Hematopoietic multipotent progenitor cell treated with erythropoietin and hydrocortisone succinate and interleukin-3 and kit ligand, for 15 days (in vitro differentiated cells): ENCODE measurements around the gene ZNF232.
"Not testable (repeated sequence)": the region's sequence is repeated elsewhere in the genome, so short reads cannot be mapped to it uniquely, and the experiment has no call there.

ENCODE experiments used
- DNase-seq: peaks from one replicate; pipeline ENCODE4 v3.0.0-alpha.2; 2015; ENCODE audit warnings: low spot score

ZNF232 gene

GRCh38 chr17:5097101-5097834, 14.4 kb downstream of the ZNF232 start:
- no peak for DNase-seq

DNA sequence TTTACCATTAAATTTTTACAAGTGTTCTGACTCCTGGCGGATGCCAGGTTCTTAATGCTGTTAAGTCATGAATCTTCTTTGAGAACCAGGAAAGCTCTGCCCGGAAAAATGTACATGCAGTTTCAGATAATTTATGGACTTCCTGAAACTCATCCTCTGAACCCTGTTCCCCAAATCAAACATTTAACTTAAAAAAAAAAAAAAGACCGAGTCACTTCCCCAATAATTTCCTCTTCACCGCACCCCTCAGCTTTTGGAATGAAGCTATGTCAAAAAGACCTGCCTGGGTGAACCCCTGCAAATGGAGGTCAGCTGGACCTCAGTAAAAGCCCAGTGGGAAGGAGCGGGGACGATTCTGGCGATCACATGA, 15.0 kb downstream of the ZNF232 start:
- DNase-seq, result no peak

DNA sequence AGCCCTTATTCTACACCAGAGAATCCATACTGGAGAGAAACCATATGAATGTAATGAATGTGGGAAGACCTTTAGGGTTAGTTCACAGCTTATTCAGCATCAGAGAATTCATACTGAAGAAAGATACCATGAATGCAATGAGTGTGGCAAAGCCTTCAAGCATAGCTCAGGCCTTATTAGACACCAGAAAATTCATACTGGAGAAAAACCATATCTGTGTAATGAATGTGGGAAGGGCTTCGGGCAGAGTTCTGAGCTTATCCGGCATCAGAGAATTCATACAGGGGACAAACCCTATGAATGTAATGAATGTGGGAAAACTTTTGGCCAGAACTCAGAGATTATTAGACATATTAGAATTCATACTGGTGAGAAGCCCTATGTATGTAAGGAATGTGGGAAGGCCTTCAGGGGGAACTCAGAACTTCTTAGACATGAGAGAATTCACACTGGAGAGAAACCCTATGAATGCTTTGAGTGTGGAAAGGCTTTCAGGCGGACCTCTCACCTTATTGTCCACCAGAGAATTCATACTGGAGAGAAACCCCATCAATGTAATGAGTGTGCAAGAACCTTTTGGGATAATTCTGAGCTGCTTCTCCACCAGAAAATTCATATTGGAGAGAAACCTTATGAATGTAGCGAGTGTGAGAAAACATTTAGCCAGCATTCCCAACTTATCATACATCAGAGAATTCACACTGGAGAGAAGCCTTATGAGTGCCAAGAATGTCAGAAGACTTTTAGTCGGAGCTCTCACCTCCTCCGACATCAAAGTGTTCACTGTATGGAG, 19.3 kb downstream of the ZNF232 start:
- no peak for DNase-seq

- no peak for DNase-seq
Measured at GRCh38 chr17:5080591-5080990, 31.1 kb downstream of the ZNF232 start.

DNA sequence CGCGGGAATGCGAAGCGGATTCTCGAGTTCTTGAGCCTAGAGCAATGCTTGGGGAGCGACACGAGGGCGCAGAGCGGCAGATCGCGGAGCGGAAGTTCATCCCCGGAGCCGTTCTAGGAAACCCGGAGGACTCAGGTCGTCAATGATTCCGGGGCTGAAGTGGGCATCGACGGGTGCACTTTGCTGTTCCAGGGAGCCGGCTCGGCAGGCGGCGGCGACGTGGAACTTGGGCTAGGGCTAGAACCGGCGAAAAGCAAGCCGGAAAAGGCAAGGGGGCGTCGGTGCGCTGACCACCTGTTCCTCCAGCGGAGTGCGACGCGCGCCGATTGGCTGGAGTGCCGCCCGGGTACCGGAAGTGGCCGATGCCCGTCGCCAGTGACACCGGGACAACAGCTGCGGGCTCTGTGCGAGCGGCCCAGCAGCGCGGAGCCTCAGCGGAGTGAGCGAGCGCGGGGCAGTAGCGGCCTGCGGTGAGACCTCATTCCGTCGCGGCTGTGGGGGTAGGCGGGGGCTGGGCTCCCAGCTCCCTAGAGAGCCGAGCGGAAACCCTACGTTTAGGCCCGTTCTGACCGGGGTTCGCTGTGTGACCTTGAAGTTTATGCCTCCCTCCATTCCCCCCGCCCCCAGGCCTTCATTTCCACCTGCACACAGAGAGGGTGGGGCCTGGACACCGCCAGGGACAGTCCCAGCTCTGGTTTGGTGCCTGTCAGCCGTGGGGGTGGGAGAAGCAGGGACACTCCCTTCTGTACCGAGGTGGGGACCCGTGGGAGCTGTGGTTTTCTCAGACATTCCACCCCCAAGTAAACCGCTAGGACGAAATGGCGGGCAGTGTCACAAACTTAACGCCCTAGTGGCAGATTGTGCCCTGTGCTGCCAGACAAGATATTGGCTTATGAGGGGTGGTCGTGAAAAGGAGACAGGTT, 33.3 kb downstream of the ZNF232 start, which contains the start of gene ZFP3:
TSS of gene ZFP3 (plus strand) at position 362 of the 923 bp plus-strand sequence. CDS start 13,038 bp downstream, outside the sequence.
- no peak for DNase-seq

DNA sequence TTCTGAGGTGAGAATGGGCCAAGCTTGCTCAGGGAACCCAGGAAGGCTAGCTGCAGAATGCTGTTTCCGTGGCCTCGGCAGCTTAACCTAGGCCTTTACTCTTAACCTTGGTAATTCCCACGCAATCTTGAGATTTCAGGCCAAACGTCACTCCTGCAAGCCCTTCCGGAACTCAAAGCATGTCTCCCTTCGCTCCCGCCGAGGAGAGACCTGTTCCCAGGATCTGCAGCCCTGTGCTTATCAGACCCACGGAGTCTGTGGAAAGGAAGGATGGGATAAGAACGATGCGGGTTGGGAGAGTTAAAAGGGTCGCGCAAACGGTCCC, 33.9 kb downstream of the ZNF232 start:
- no peak for DNase-seq

DNA sequence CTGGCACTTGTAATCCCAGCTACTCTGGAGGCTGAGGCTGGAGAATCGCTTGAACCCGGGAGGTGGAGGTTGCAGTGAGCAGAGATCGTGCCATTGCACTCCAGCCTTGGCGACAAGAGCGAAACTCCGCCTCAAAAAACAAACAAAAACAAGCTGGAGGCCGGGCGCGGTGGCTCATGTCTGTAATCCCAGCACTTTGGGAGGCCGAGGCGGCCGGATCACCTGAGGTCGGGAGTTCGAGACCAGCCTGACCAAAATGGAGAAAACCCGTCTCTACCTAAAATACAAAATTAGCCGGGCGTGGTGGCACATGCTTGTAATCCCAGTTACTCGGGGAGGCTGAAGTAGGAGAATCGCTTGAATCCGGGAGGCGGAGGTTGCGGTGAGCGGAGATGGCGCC, 34.4 kb downstream of the ZNF232 start:
- not testable (repeated sequence) for DNase-seq

- DNase-seq, result not testable (repeated sequence)
Measured at GRCh38 chr17:5075472-5075871, 36.2 kb downstream of the ZNF232 start.

- no peak for DNase-seq
Measured at GRCh38 chr17:5069724-5070123, 42.0 kb downstream of the ZNF232 start.

GRCh38 chr17:5068236-5068635, 43.4 kb downstream of the ZNF232 start:
- no peak for DNase-seq

GRCh38 chr17:5065227-5065744, 46.4 kb downstream of the ZNF232 start:
- DNase-seq, result no peak
